H1 (cell line): ENCODE data around the gene LCE7A.

ENCODE experiments used
- ATF2 ChIP-seq: IDR thresholded peaks from 2 replicates; pipeline ENCODE4 v1.6.1; 2012; ENCODE audit warnings: low read length, inconsistent platforms
- CREB1 ChIP-seq: IDR thresholded peaks from 2 replicates; pipeline ENCODE4 v1.6.1; 2012; ENCODE audit warnings: inconsistent platforms
- EZH2 ChIP-seq: fragments of 200-600 bp; sonication (generic); IDR thresholded peaks from 2 replicates; pipeline ENCODE4 v1.7.1; 2012; ENCODE audit warnings: low read depth, mild to moderate bottlenecking, moderate library complexity, low read length, inconsistent platforms; ENCODE audit not compliant: severe bottlenecking
- POLR2AphosphoS5 ChIP-seq: IDR thresholded peaks from 2 replicates; pipeline ENCODE4 v1.6.1; 2011; ENCODE audit warnings: low read depth, low read length
- RXRA ChIP-seq: IDR thresholded peaks from 2 replicates; pipeline ENCODE4 v1.6.1; 2011; ENCODE audit warnings: low read depth, mild to moderate bottlenecking, low read length, moderate library complexity; ENCODE audit not compliant: insufficient read depth
- SIRT6 ChIP-seq: IDR thresholded peaks from one replicate; pipeline ENCODE4 v1.7.1; 2012; ENCODE audit warnings: low read length, inconsistent platforms
- USF2 ChIP-seq: IDR thresholded peaks from 2 replicates; pipeline ENCODE4 v1.6.1; 2011; ENCODE audit warnings: low read length, improper control_type of control experiment

GRCh38 chr1:152860129-152860528 lies 333 bp downstream of the LCE7A start:
- TF ChIP-seq SIRT6 (no peak), POLR2AphosphoS5 (no peak), CREB1 (no peak), EZH2 (no peak), RXRA (no peak), ATF2 (no peak), USF2 (no peak)
